Fibroblast of peridontal ligament (primary cell): ENCODE results near the gene RABGAP1L.
"Not testable (repeated sequence)": the region's sequence is repeated elsewhere in the genome, so short reads cannot be mapped to it uniquely, and the experiment has no call there.

Experiments
- DNase-seq: peaks from one replicate; pipeline ENCODE4 v3.0.0-alpha.2; 2010; ENCODE audit errors: extremely low read depth

The RABGAP1L gene

GRCh38 chr1:174238845-174239501, 79.7 kb downstream of the RABGAP1L start:
- not testable (repeated sequence) for DNase-seq

- DNase-seq, result no peak
These were observed 80.2 kb downstream of the RABGAP1L start for GRCh38 chr1:174239541-174239940.

- no peak for DNase-seq
These were observed 83.5 kb downstream of the RABGAP1L start for GRCh38 chr1:174242856-174243255.

- DNase-seq, result peak; percentile 18
These were observed 84.2 kb downstream of the RABGAP1L start for GRCh38 chr1:174243451-174244000.

GRCh38 chr1:174244017-174244416, 84.7 kb downstream of the RABGAP1L start:
- no peak for DNase-seq

GRCh38 chr1:174247472-174247871, 88.2 kb downstream of the RABGAP1L start:
- DNase-seq, result no peak

- no peak for DNase-seq
These were observed 88.7 kb downstream of the RABGAP1L start for GRCh38 chr1:174248041-174248440.

- DNase-seq, result not testable (repeated sequence)
These were observed 97.1 kb downstream of the RABGAP1L start for GRCh38 chr1:174256386-174256785.

- DNase-seq, result peak; percentile 65
These were observed 98.8 kb downstream of the RABGAP1L start for GRCh38 chr1:174258148-174258550.

GRCh38 chr1:174262349-174263241, 103.3 kb downstream of the RABGAP1L start:
- DNase-seq, result peak; percentile 80

GRCh38 chr1:174265282-174265681, 106.0 kb downstream of the RABGAP1L start:
- no peak for DNase-seq

- DNase-seq, result peak; percentile 14
These were observed 107.2 kb downstream of the RABGAP1L start for GRCh38 chr1:174266476-174266875.

- no peak for DNase-seq
These were observed 107.8 kb downstream of the RABGAP1L start for GRCh38 chr1:174266991-174267612.

GRCh38 chr1:174269989-174270651, 110.8 kb downstream of the RABGAP1L start:
- DNase-seq, result no peak

- no peak for DNase-seq
These were observed 113.9 kb downstream of the RABGAP1L start for GRCh38 chr1:174273190-174273589.

- no peak for DNase-seq
These were observed 114.5 kb downstream of the RABGAP1L start for GRCh38 chr1:174273776-174274175.

- no peak for DNase-seq
These were observed 115.1 kb downstream of the RABGAP1L start for GRCh38 chr1:174274452-174274851.

- no peak for DNase-seq
These were observed 115.6 kb downstream of the RABGAP1L start for GRCh38 chr1:174274884-174275283.

GRCh38 chr1:174276087-174276486, 116.8 kb downstream of the RABGAP1L start:
- no peak for DNase-seq

- no peak for DNase-seq
These were observed 124.7 kb downstream of the RABGAP1L start for GRCh38 chr1:174284052-174284451.

- no peak for DNase-seq
These were observed 126.7 kb downstream of the RABGAP1L start for GRCh38 chr1:174286042-174286441.
